Subcutaneous abdominal adipose tissue (tissue), 5 donors: Measurements from ENCODE around the gene NAGPA.

Experiments used
- H3K27ac ChIP-seq: one replicate; pipeline ENCODE4 v1.7.0; 2013; ENCODE audit warnings: low read depth, mild to moderate bottlenecking, inconsistent platforms, low read length, moderate library complexity
- H3K27me3 ChIP-seq, 5 donors: one replicate each; pipeline ENCODE4 v1.7.0; 2013; ENCODE audit warnings: low read length in 5 of 5, inconsistent platforms in 1 of 5; ENCODE audit not compliant: control insufficient read depth in 5 of 5, insufficient read depth in 4 of 5
- H3K36me3 ChIP-seq, 5 donors: one replicate each; pipeline ENCODE4 v1.7.0; 2013; ENCODE audit warnings: low read length in 5 of 5; ENCODE audit not compliant: control insufficient read depth in 5 of 5, insufficient read depth in 5 of 5
- H3K4me1 ChIP-seq, 5 donors: one replicate each; pipeline ENCODE4 v1.7.0; 2013; ENCODE audit warnings: low read length in 5 of 5, mild to moderate bottlenecking in 3 of 5, moderate library complexity in 1 of 5; ENCODE audit not compliant: control insufficient read depth in 5 of 5, insufficient read depth in 5 of 5
- H3K4me3 ChIP-seq, 5 donors: one replicate each; pipeline ENCODE4 v1.7.0; 2013; ENCODE audit warnings: low read length in 5 of 5, low read depth in 1 of 5
- H3K9ac ChIP-seq, 5 donors: one replicate each; pipeline ENCODE4 v1.7.0; 2013; ENCODE audit warnings: low read length in 5 of 5, mild to moderate bottlenecking in 4 of 5, moderate library complexity in 3 of 5
- H3K9me3 ChIP-seq, 5 donors: one replicate each; pipeline ENCODE4 v1.7.0; 2013; ENCODE audit warnings: low read length in 5 of 5; ENCODE audit not compliant: control insufficient read depth in 5 of 5
- donor health status: healthy.
- donor health status: healthy.
- donor health status: healthy.
- donor health status: healthy.
- donor health status: healthy.

Gene NAGPA

GRCh38 chr16:4991754-4992153, 42.0 kb downstream of the NAGPA start:
- Histone ChIP-seq H3K27ac (no peak overlapping the region), H3K9ac (no peak overlapping the region), H3K4me3 (no peak overlapping the region), H3K27me3 (peaks cover 12 to 36% (median 33%) of the 10 kb centered on the region in 5 donors), H3K9me3 (peaks cover 0 to 3% (median 0%) of the 10 kb centered on the region in 5 donors), H3K4me1 (no peaks in the 10 kb centered on the region), H3K36me3 (no peaks in the 10 kb centered on the region)

- Histone ChIP-seq H3K4me3 (no peak overlapping the region), H3K36me3 (no peaks in the 10 kb centered on the region), H3K9ac (no peak overlapping the region), H3K27me3 (peaks cover 12 to 36% (median 31%) of the 10 kb centered on the region in 5 donors), H3K9me3 (peaks cover 0 to 3% (median 0%) of the 10 kb centered on the region in 5 donors), H3K4me1 (no peaks in the 10 kb centered on the region), H3K27ac (no peak overlapping the region)
Observed at GRCh38 chr16:4990415-4990814, 43.3 kb downstream of the NAGPA start.

GRCh38 chr16:4989391-4990006, 44.2 kb downstream of the NAGPA start:
- Histone ChIP-seq H3K9ac (no peak overlapping the region), H3K4me3 (no peak overlapping the region), H3K27ac (no peak overlapping the region), H3K9me3 (peaks cover 0 to 3% (median 0%) of the 10 kb centered on the region in 5 donors), H3K4me1 (no peaks in the 10 kb centered on the region), H3K36me3 (no peaks in the 10 kb centered on the region), H3K27me3 (peaks cover 12 to 36% (median 31%) of the 10 kb centered on the region in 5 donors)

- Histone ChIP-seq H3K4me3 (no peak overlapping the region), H3K27ac (no peak overlapping the region), H3K36me3 (no peaks in the 10 kb centered on the region), H3K27me3 (peaks cover 12 to 36% (median 31%) of the 10 kb centered on the region in 5 donors), H3K9ac (no peak overlapping the region), H3K4me1 (no peaks in the 10 kb centered on the region), H3K9me3 (peaks cover 0 to 4% (median 2%) of the 10 kb centered on the region in 5 donors)
Observed at GRCh38 chr16:4988647-4989046, 45.1 kb downstream of the NAGPA start.

DNA sequence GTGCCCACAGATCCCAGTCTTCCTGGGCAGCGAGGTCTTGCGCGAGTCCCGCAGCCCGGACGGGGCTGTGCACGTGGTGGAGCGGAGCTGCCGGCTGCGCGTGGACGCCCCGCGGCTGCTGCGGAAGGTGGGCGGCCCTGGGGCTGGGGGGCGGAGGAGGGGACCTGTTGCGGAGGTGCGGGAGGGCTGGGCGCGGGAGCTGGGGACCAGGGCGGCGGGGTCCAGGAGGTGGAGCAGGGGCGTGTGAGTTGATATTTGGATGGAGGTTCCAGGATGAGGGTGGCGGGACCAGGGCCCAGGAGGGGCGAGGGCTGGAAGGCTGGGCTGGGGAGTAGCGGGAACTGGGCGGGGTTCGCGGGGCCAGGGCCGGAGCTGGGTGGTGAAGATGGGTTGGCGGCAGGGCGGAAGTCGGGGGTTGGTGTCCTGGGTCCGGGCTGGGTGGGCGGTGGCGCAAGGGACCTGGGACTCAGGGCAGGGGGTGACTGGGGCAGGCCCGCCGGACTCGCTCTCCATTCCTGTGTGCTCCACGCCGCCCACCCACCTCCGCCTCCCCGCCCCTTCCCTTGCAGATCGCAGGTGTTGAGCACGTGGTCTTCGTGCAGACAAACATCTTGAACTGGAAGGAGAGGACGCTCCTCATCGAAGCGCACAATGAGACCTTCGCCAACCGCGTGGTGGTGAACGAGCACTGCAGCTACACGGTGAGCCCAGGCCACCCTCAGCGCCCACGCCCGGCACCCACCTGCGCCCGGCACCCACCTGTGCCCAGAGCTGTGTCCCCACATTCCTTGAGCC, 46.0 kb downstream of the NAGPA start:
- H3K4me1 ChIP-seq, result no peaks in the 10 kb centered on the region
- no peak overlapping the region for H3K27ac ChIP-seq
- H3K4me3 ChIP-seq, result no peak overlapping the region
- peaks cover 0 to 4% (median 2%) of the 10 kb centered on the region in 5 donors for H3K9me3 ChIP-seq
- no peaks in the 10 kb centered on the region for H3K36me3 ChIP-seq
- H3K27me3 ChIP-seq, result peaks cover 12 to 36% (median 31%) of the 10 kb centered on the region in 5 donors
- no peak overlapping the region for H3K9ac ChIP-seq

DNA sequence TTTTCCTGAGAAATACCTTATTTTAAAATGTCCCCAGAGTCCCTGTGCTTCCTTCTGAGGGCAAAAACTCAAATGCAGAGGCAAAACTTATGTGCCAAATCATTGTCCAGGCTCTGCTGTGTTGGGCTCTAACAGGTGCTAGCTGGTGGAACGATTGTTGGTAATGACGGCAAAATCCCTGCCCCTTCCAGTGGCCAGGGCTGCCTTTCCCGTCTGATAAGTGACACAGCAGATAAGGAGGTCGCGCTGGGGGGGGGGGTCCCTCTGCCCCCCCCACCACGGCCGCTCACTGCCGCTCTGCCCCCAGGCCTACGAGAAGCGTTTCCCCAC, 46.5 kb downstream of the NAGPA start:
- Histone ChIP-seq H3K27me3 (peaks cover 12 to 37% (median 31%) of the 10 kb centered on the region in 5 donors), H3K9ac (no peak overlapping the region), H3K27ac (no peak overlapping the region), H3K4me3 (no peak overlapping the region), H3K9me3 (peaks cover 0 to 4% (median 2%) of the 10 kb centered on the region in 5 donors), H3K4me1 (no peaks in the 10 kb centered on the region), H3K36me3 (no peaks in the 10 kb centered on the region)

- Histone ChIP-seq H3K9ac (no peak overlapping the region), H3K27me3 (peaks cover 12 to 26% (median 21%) of the 10 kb centered on the region in 5 donors), H3K4me3 (no peak overlapping the region), H3K4me1 (peaks cover 0 to 3% (median 0%) of the 10 kb centered on the region in 5 donors), H3K36me3 (no peaks in the 10 kb centered on the region), H3K27ac (no peak overlapping the region), H3K9me3 (peaks cover 0 to 4% (median 2%) of the 10 kb centered on the region in 5 donors)
Observed at GRCh38 chr16:4984174-4984990, 49.4 kb downstream of the NAGPA start.

GRCh38 chr16:4982056-4982867, 51.5 kb downstream of the NAGPA start:
- no peak overlapping the region for H3K4me3 ChIP-seq
- H3K9me3 ChIP-seq, result peaks cover 0 to 4% (median 0%) of the 10 kb centered on the region in 5 donors
- peaks cover 0 to 8% (median 3%) of the 10 kb centered on the region in 5 donors for H3K27me3 ChIP-seq
- no peak overlapping the region for H3K27ac ChIP-seq
- H3K36me3 ChIP-seq, result no peaks in the 10 kb centered on the region
- H3K4me1 ChIP-seq, result peaks cover 0 to 3% (median 0%) of the 10 kb centered on the region in 5 donors
- H3K9ac ChIP-seq, result no peak overlapping the region

GRCh38 chr16:4981473-4981872, 52.3 kb downstream of the NAGPA start:
- Histone ChIP-seq H3K4me3 (no peak overlapping the region), H3K27me3 (peaks cover 0 to 5% (median 2%) of the 10 kb centered on the region in 5 donors), H3K9ac (no peak overlapping the region), H3K4me1 (peaks cover 0 to 3% (median 0%) of the 10 kb centered on the region in 5 donors), H3K9me3 (peaks cover 0 to 4% (median 0%) of the 10 kb centered on the region in 5 donors), H3K27ac (no peak overlapping the region), H3K36me3 (no peaks in the 10 kb centered on the region)
